OCI-M2 (cell line): ENCODE results near the gene AQP11.

ENCODE experiments used
- DNase-seq: peaks from one replicate; lab custom pipeline; 2025; ENCODE audit not compliant: unreplicated experiment; lab: John Stamatoyannopoulos, UW

AQP11 gene

GRCh38 chr11:77656362-77656761, 66.6 kb downstream of the AQP11 start:
- no peak for DNase-seq

GRCh38 chr11:77658213-77659013, 68.7 kb downstream of the AQP11 start:
- DNase-seq: no peak
